Astrocyte of the cerebellum (primary cell): ENCODE data around the gene PCP4.

Experiments used
- DNase-seq: peaks from one replicate; pipeline ENCODE4 v3.0.0-alpha.2; 2011; ENCODE audit warnings: low read depth
- H3K4me3 ChIP-seq: 2 replicates; pipeline ENCODE4 v1.5.1; 2011; ENCODE audit warnings: mild to moderate bottlenecking, low read depth, low read length, moderate library complexity
- CTCF ChIP-seq: IDR thresholded peaks from 2 replicates; pipeline ENCODE4 v1.5.1; 2012; ENCODE audit warnings: low read length, low read depth, moderate library complexity, mild to moderate bottlenecking; ENCODE audit errors: missing control alignments
- in situ Hi-C: cut with HindIII; loops from 2 replicates; pipeline ENCODE4 v1.10.0; 2017; ENCODE audit warnings: low sequenced_read_pairs

The PCP4 gene

DNA sequence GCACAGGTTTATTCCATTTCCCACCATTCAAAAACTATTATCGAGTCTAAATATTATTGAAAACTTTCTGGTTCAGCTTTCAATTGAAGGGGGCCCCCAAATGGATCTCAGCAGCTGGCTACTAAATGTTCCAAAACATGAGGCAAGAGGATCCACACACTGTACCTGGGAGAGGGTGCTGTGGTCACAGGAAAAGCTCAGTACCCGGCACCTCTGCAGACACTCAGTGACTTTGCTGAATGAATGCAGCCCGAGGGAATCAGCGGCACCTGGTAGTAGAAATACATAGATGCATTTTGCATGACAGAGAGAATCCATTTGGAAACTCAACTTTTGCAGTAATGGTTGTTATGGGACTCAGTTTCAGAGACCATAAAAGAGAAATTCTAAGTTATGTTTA, 89.3 kb downstream of the PCP4 start:
- no peak for TF ChIP-seq CTCF
- H3K4me3 ChIP-seq: no peak overlapping the region
- no peak for DNase-seq
- in situ Hi-C loops: no loop called here

- H3K4me3 ChIP-seq: no peak overlapping the region
- DNase-seq: no peak
- TF ChIP-seq CTCF: no peak
- in situ Hi-C loops: no loop called here
Measured at GRCh38 chr21:39958731-39959130, 91.5 kb downstream of the PCP4 start.

DNA sequence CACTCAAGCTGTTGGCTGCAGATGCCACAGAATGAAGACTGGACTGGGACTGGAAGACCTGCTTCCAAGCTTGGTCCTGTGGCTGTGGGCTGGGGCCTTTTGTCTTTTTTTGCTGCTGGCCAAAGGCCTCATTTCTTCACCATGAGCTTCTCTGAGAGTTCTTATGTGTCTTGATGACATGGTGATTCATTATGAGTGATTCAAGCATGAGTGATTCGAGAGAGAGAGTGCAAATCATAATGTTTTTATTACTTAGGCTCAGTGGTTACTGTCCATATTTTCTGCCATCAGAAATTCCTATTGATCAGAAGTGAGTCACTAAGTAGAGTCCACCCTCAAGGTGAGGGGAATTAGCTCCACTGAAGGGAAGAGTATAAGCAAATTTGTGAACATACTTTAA, 94.0 kb downstream of the PCP4 start:
- DNase-seq: no peak
- in situ Hi-C loops: no loop called here
- no peak for TF ChIP-seq CTCF
- no peak overlapping the region for H3K4me3 ChIP-seq

GRCh38 chr21:39965026-39965425, 97.8 kb downstream of the PCP4 start:
- no peak for DNase-seq
- no peak for TF ChIP-seq CTCF
- H3K4me3 ChIP-seq: no peak overlapping the region
- in situ Hi-C loops: no loop called here

DNA sequence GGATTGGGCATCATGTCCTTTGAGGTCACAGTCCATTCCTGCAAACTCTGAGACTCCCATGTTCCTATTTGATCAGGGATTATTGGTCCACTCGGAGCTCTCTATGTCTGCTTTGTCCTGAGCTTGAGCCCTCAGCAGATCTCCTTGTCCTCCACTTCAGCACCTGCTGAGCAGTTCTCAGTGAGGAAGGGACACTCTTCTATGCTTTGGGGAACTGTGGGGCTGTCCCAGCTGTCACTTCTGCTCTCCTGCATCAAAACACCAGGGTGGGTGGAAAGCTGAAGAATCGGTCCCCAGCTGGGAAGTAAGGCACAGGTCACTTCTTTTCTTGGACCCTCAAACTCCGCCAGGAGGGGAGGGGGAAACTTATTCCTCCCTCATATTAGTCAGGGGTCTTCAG, 99.5 kb downstream of the PCP4 start:
- no peak for DNase-seq
- H3K4me3 ChIP-seq: no peak overlapping the region
- no peak for TF ChIP-seq CTCF
- in situ Hi-C loops: no loop called here

DNA sequence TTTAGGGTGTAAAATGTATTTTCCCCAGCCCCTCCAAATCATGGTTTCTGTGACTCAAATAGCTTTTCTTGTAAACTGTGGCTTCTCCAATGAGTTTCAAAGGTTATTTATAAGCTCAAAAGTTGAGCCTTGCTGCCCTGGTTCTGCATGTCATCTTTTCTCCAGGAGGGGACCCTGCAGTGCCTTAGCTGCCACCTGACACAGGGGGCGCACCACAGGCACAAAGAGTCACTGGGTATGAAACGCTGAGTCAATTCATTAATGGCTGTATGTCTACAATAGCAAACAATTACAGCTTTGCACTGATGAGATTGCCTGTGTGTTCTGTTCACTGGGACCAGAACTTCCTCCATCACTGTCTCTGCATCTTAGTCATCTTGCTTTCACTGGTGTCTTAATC, 100.8 kb downstream of the PCP4 start:
- TF ChIP-seq CTCF: no peak
- no peak for DNase-seq
- in situ Hi-C loops: no loop called here
- H3K4me3 ChIP-seq: no peak overlapping the region
